HCEC 1CT (cell line): ENCODE measurements around the gene ABHD17C.

Experiments used
- DNase-seq: peaks from one replicate; pipeline ENCODE4 v3.0.0-alpha.2; 2017

The ABHD17C gene

GRCh38 chr15:80769153-80769828 is 74.2 kb downstream of the ABHD17C start:
- DNase-seq: no peak

GRCh38 chr15:80769829-80770705 is 75.0 kb downstream of the ABHD17C start:
- no peak for DNase-seq

GRCh38 chr15:80773122-80773551 is 78.0 kb downstream of the ABHD17C start:
- DNase-seq: no peak

GRCh38 chr15:80773792-80774352 is 78.8 kb downstream of the ABHD17C start:
- no peak for DNase-seq

- DNase-seq: no peak
These were observed 79.4 kb downstream of the ABHD17C start for GRCh38 chr15:80774486-80774885.

- DNase-seq: no peak
These were observed 80.2 kb downstream of the ABHD17C start for GRCh38 chr15:80775338-80775737.

- DNase-seq: peak; percentile 38
These were observed 81.4 kb downstream of the ABHD17C start for GRCh38 chr15:80776420-80777045.

- DNase-seq: peak; percentile 83
These were observed 82.0 kb downstream of the ABHD17C start for GRCh38 chr15:80777137-80777536.

- DNase-seq: no peak
These were observed 82.9 kb downstream of the ABHD17C start for GRCh38 chr15:80777826-80778620.

- DNase-seq: no peak
These were observed 83.5 kb downstream of the ABHD17C start for GRCh38 chr15:80778621-80778963.

- DNase-seq: peak; percentile 67
These were observed 84.0 kb downstream of the ABHD17C start, which contains the start of gene CEMIP for GRCh38 chr15:80778964-80779657. CEMIP (plus strand) TSS chr15:80779370; CDS start chr15:80873880, 94,510 bp downstream.

GRCh38 chr15:80779658-80780415 is 84.7 kb downstream of the ABHD17C start:
- peak; percentile 61 for DNase-seq

- DNase-seq: peak; percentile 18
These were observed 85.5 kb downstream of the ABHD17C start for GRCh38 chr15:80780416-80781221.

- DNase-seq: no peak
These were observed 88.2 kb downstream of the ABHD17C start for GRCh38 chr15:80783260-80783659.

- no peak for DNase-seq
These were observed 90.2 kb downstream of the ABHD17C start for GRCh38 chr15:80785335-80785734.

GRCh38 chr15:80785811-80786354 is 90.8 kb downstream of the ABHD17C start:
- DNase-seq: no peak

- no peak for DNase-seq
These were observed 92.2 kb downstream of the ABHD17C start for GRCh38 chr15:80787316-80787715.

- DNase-seq: peak; percentile 75
These were observed 93.4 kb downstream of the ABHD17C start for GRCh38 chr15:80788536-80788935.

- peak; percentile 56 for DNase-seq
These were observed 94.2 kb downstream of the ABHD17C start for GRCh38 chr15:80789296-80789695.

GRCh38 chr15:80789796-80790195 is 94.7 kb downstream of the ABHD17C start:
- DNase-seq: no peak
